ENCODE data around the gene BCKDHB.
"Not testable (repeated sequence)": the region's sequence is repeated elsewhere in the genome, so short reads cannot be mapped to it uniquely, and the experiment has no call there.

BCKDHB gene

DNA sequence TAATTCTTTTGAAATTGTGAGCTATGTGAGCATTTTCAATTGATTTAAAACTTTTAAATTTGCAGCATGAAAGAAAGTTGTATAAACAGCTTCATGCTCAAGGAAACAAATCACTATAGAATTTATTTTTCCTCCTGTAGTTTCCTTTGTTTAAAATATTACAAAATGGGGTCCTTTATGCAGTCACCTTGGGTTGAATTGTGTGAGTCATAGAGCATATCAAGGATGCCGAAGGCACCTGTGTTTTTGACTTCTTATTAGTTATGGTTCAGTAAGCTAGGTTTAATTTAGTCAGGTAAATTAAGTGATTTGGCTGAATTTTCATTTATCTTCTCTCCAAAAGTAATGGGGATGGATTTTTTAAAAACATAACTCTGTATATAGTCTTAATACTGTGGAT is 96.8 kb downstream of the BCKDHB start:
- in situ Hi-C loops (cut with MboI; ENCODE audit: low sequenced_read_pairs), result no loop called here

DNA sequence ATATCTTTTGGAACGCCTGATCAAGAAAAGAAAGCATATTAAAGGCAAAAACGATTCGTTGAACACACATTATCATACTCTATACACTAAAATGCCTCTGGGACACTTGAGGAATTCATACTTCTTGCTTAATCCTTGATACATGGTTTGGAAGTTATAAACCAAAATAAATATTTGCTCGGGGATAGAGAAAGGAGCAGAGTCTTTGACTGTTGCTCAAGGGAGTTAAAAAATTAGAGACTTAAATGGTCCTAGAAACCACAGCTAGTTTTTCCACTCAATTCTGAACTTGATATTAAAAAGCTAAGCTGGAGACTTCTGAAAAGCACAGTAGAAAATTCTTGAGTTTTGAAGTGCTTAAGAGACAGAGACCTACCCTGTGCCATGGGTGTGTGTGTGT is 98.9 kb downstream of the BCKDHB start:
- in situ Hi-C loops (cut with MboI; ENCODE audit: low sequenced_read_pairs), result no loop called here

DNA sequence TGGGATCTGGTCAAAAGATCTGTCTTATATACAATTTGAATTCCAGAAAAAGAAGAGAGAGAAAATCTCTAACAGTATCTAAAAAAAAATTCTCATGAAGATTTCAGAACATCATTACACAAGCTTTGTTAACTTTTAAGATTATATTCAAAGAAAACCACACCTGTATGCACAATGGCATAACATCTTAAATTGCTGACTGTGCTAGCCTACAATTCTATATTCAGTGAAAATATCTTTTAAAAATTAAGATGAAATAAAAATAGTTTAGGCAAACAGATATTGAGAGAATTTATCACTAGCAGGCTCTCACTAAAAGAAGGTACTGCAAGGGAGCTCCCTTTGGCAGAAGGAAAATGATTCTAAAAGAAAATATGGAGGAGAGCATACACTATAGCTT is 100.3 kb downstream of the BCKDHB start:
- in situ Hi-C loops (cut with MboI; ENCODE audit: low sequenced_read_pairs), result no loop called here

DNA sequence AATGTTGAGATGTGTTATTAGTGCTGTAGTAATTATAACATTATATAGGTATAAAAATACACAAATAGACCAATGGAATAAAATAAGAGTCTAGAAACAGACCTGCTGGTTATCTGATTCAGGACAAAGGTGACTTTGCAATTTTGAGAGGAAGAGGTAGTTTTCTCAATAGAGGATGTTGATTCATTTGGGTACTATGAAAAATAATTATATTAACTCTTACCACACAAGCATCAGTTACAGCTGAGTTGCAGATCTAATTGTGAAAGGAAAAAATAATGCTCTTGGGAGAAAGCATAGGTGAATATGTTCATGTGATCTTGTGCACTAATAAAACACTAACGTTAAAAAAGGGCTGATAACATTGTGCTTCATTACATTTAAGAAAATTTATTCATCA is 103.0 kb downstream of the BCKDHB start:
- in situ Hi-C loops (cut with MboI; ENCODE audit: low sequenced_read_pairs), result no loop called here

DNA sequence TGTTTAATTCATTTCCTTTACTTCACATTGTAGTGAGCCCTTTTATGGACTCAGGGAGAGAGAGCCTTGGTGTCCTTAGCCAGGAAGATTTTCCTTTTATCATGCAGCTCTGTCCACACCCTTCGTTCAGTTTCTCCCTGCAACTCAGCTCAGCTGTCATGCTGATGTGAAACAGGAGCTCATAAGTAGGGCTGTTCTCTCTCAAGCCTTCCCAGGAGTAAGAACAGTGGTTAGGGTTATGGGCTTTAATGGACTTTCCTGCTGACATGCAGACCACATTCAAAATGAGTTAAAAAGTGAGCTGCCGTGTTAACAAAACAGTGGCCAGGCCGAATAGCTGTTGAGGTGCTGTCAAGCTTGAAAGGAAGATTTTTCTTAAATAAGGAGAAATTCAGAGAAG is 104.1 kb downstream of the BCKDHB start:
- in situ Hi-C loops (cut with MboI; ENCODE audit: low sequenced_read_pairs), result no loop called here

DNA sequence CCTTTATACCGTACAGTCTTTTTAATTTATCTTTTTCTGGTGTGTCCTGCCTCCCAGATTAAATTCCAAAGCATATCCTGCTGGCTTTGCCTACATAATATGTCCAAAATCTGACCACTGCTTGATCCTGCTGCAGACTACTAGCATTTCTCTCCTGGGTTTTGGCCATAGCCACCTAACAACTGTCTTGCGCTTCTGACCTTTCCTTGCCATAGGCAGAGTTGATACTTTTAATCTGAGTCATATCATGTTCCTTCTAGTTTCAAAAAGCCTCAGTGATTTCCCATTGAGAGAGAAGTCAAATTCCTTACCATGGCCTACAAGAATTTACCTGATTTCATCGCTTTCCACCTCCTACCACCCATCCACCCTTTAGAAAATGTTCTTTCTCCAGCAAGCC is 104.8 kb downstream of the BCKDHB start:
- in situ Hi-C loops (cut with MboI; ENCODE audit: low sequenced_read_pairs), result no loop called here

DNA sequence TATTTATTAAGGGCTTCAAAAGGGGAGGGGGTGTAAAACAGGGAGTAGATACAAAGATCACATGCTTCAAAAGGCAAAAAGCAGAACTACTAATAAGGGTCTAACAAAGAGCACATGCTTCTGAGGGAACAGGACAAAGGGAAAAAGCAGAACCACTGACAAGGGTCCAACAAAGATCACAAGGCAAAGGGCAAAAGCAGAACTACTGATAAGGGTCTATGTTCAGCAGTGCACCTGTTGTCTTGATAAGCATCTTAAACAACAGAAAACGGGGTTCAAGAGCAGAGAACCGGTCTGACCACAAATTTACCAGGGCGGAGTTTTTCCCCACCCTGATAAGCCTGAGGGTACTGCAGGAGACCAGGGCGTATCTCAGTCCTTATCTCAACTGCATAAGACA is 105.4 kb downstream of the BCKDHB start:
- in situ Hi-C loops (cut with MboI; ENCODE audit: low sequenced_read_pairs), result not testable (repeated sequence)

DNA sequence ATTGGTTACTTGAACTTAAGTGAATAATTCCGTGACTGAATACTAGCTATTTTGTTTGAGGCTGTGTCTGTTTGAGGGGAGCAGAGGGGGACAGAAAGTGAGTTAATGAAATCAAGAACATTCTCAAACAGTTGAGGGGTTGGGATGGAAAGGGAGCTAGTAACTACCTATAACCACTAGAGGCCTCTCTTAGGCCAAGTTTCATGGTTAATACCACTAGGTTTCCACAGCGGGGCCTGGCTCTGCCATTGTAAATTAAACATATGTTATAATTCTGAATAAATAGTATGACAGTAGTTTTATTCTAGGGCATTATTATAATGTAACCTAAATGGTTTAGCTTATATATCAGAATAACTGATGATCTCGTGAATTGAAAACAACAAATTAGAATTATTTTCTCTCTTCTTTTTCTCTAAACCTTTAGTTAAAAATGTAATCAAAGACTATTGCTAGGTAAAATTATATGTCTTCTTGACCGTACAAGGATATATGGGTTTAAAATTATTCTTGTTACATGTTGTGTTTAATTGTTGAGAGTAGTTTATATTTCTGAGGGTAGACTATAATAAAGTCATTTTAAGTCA is 108.1 kb downstream of the BCKDHB start:
- in situ Hi-C loops (cut with MboI; ENCODE audit: low sequenced_read_pairs), result no loop called here

DNA sequence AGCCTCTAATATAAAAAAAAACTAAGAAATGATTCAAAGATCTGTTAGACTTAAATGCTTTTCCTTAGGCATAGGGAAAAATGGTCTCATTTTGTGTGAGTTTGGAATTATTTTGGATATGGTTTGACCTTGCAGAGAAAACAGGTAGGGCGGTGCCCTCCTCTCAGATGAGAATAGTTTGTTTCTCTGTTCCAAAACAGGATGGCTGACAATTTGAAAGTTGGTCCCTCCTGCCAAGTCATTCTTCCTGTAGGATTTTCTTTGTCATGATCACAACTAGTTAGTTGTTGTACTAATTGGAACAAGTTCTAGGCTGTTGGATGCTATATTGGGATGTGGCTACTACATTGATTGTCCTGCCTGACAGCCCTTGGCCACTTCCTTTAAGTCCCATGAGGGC is 108.6 kb downstream of the BCKDHB start:
- in situ Hi-C loops (cut with MboI; ENCODE audit: low sequenced_read_pairs), result no loop called here

DNA sequence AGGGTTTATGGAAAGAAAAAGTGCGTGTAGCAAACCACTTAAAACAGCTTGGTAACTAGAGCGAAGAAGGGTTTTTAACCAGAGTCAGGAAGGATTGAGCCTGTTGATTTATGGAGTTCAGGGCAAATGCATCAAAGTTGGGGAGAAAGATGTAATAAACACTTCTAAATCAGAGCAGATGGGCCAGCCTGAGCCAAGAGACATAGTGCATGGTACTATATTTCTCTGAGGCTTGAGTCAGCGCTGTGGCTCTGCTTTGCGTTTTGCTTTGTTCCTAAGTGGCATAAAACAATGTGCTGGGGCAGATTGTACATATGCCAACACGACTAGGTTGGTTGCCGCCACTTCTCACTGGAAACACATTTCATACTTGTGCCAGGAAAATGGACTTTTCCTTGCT is 111.3 kb downstream of the BCKDHB start:
- in situ Hi-C loops (cut with MboI; ENCODE audit: low sequenced_read_pairs), result no loop called here

DNA sequence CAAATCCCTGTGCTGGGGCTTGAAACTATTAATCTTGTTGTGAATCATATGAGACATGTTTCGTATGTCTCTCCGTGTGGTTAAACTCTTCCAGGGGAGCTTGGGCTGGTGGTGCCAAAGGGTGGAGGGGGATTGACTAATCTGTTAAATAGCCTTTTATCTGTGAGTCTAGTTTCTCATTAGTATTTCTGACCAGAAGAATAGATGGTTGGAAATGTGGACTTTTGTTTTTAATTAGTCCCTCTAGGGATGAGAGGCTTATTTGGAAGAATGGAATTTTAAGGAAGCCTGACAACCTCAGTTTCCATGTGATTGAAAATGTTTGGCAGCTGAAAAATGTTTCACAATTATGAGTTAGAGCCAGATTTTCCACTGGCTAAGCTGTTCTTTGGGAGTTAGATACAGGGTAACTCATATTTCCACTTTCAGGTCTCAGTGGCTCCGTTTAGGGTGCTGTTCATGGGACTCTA is 117.3 kb downstream of the BCKDHB start:
- in situ Hi-C loops (cut with MboI; ENCODE audit: low sequenced_read_pairs), result no loop called here

DNA sequence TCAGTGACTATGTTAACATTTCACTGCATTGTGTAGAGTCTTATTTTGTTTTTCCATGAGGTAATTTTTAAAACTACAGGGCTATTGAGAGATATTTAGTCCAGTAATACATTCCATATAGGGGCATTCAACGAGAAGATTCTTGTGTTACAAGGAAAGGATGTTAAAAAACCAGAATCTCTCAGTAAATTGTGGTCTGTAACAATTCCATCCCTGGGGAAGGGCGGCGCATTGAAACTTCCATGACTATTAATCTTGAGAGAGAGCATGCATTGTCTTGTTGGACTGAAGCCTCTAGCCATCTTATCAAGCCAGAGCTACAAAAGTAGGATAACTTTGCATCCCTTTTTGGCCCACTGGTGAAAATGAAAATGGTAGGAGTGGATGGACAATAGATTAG is 119.7 kb downstream of the BCKDHB start:
- in situ Hi-C loops (cut with MboI; ENCODE audit: low sequenced_read_pairs), result no loop called here

DNA sequence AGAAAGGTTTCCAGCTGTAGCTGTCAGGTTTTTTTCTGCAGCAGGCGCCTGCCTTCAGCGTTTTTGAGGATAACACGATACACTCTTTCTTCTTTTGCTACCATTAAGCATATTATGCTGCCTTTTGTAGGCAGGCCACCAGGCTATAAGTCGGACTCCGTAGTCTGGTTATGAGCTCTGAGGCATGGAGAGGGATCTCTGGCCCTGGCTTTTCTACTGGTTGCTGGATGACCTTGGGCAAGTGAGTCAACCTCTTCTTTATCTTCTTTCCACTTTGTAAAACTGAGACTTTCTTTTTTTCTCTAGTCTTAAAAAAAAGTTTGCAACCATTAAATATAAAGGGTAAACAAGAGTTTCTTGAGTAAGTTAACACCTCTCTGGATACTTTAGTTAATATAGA is 120.2 kb downstream of the BCKDHB start:
- in situ Hi-C loops (cut with MboI; ENCODE audit: low sequenced_read_pairs), result no loop called here

DNA sequence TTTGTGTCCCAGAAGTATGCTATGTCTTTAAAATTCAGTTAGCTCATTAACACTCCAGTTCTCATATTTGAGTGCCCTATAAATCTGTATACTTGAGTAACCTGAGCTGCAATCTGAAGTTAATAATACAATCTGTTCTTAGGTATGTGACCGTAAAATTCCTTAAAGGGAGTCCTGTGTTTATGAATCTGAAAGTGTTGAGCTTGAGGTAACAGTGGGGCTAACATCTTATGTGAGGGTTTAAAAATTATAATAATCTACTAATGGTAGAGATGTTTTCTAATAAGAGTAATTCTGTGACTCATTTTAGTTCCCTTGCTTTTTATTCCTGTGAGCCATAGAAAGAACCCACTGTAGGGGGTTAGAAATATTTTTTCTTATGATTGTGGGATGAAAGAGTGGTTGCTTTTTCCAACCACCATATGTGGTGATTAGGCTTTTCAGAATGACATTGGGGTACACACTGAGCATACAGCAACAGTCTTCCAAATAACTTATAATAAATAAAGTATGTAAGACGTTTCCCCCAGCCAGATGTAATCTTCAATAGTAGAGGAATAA is 121.2 kb downstream of the BCKDHB start:
- in situ Hi-C loops (cut with MboI; ENCODE audit: low sequenced_read_pairs), result no loop called here

DNA sequence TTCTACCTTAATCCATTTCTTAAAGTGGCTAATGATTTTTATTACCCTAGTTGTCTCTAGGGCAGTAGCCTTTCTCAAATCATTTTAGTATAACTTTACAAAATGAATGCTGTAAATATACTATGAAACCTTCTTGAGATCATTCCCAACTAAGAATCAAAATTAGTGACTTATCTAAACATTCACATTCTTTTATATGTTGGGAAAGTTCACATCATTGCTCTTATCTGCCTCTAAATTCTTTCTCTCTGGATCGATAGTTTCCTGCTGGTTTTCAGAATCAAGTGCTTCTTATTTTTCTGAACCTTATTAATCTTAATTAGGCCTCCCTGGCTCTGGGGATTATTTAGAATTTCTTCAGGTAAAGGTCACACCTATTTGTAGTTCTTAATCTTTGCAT is 126.8 kb downstream of the BCKDHB start:
- in situ Hi-C loops (cut with MboI; ENCODE audit: low sequenced_read_pairs), result no loop called here

DNA sequence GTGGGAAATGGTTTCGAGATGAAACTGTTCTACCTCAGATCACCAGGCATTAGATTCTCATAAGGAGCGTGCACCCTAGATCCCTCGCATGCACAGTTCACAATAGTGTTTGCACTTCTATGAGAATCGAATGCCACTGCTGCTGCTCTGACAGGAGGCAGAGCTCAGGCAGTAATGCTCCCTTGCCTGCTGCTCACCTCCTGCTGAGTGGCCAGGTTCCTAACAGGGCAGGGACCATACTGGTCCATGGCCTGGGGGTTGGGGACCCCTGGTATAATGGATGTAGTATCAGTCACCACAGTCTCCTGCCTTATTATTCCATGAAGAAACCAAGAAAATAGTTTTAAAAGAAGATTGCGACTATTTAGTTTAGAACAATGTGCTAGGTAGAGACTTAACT is 127.5 kb downstream of the BCKDHB start:
- in situ Hi-C loops (cut with MboI; ENCODE audit: low sequenced_read_pairs), result no loop called here

DNA sequence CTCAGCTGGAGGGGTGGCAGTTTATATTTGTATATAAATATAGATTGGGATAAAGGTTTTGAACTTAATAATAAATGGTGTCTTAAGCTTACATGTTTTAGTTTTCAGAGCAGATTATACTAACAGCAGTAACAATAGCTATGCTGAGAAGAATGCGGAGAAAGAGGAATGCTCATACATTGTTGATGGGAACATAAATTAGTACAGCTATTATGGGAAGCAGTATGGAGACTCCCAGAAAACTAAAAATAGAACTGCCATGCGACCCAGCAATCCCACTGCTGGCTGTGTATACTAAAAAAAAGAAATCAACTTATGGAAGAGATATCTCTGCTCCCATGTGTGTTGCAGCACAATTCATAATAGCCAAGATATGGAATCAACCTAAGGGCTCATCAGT is 127.9 kb downstream of the BCKDHB start:
- in situ Hi-C loops (cut with MboI; ENCODE audit: low sequenced_read_pairs), result no loop called here

DNA sequence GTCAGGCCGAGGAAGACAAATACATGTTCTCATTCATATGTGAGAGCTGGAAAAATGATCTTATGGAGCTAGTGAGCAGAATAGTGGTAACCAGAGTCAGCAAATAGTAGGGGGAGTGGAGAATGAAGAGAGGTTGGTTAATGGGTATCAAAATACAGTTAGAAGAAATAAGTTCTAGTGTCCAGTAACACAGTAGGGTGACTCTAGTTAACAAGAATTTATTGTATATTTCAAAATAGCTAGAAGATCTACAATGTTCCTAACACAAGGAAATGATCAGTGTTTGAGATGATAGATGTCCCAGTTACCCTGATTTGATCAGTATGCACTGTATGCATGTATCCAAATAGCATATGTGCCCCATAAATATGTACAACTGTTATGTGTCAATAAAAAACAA is 128.4 kb downstream of the BCKDHB start:
- in situ Hi-C loops (cut with MboI; ENCODE audit: low sequenced_read_pairs), result no loop called here

DNA sequence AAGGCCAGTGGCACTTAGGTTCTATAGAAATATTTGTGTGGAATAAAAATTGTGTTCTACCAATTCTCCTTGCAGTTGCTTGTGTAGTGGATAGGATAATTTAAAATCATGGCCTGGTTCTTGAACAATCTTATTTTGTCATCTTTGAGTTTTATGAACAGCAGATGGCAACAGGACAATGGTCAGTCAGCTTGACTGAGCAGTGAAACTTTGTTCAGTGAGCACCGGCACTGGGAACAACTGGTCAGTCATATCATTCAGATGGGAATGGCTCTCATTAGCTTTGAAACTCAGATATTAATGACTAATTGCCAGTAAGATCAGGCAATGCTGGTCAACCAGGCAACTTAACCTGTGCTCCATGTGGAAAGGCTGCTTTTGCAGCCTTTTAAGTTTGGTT is 129.2 kb downstream of the BCKDHB start:
- in situ Hi-C loops (cut with MboI; ENCODE audit: low sequenced_read_pairs), result no loop called here

DNA sequence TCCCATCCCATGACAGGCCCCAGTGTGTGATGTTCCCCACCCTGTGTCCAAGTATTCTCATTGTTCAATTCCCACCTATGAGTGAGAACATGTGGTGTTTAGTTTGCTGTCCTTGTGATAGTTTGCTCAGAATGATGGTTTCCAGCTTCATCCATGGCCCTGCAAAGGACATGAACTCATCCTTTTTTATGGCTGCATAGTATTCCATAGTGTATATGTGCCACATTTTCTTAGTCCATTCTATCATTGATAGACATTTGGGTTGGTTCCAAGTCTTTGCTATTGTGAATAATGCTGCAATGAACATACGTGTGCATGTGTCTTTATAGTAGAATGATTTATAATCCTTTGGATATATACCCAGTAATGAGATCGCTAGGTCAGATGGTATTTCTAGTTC is 132.3 kb downstream of the BCKDHB start:
- in situ Hi-C loops (cut with MboI; ENCODE audit: low sequenced_read_pairs), result not testable (repeated sequence)

DNA sequence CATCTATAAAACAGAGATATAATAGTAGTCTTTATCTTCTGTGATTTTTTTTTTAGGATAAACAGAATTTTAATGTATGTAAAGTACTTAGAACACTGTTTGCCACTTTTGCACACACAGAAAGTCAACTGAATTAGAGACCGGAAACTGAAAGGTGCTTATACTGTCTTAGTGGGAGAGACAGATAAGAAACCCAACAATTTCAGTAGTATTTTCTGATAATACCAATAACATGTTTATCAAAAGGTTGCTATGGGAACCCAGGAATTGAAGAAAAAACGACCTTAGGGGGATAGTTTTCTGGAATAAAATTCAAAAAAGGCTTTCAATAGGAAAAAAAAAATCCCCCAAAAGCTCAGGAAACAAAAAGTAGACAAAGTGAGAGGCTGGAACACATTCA is 138.6 kb downstream of the BCKDHB start:
- in situ Hi-C loops (cut with MboI; ENCODE audit: low sequenced_read_pairs), result no loop called here

DNA sequence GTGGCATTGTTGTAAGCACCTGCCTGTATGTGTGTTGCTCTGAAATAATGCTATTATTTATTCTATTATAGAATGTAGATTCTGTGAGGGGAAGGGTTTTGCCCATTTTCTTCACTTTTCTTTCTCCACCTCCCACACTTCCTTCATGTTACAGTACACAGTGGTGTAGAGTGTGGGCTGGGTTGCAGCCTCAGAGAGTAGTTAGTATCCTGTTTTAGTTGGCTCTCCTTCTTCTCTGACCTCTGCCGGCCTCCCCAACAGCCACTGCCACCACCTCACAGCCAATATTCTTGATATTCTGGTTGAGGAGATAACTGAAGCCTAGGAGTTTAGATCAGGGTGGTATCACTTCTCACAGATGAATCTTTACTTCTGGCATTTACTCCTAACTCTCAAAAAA is 143.4 kb downstream of the BCKDHB start:
- in situ Hi-C loops (cut with MboI; ENCODE audit: low sequenced_read_pairs), result no loop called here

DNA sequence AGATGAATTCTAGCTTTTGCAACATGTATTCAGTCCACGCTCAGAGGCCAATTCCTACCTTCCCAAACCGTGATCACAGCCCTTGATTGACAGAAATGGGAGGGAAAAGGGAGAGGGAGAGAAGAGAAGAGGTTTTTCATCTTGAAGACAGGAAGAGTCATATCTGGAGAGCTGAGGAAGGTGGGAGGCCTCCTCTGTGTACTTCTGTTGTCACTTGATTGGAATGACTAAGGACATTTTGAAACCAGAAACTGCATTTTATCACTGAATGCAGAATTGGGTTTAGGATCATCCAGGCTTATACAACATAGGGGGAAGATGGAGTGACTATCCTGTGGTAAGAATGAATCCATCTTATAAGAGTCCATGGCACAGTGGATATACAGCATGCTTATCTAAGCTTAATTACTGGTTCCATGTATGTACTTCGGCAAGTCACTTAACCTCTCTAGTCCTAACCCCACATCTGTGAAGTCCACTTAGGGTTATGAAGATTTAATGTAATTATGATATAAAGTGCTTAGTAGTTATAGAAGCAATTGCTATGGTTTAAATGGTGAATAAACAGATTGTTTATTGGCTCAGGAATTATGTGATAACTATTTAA is 144.0 kb downstream of the BCKDHB start:
- in situ Hi-C loops (cut with MboI; ENCODE audit: low sequenced_read_pairs), result no loop called here
